Lung (tissue), 12 donors: ENCODE measurements around the gene RNH1. TPM values are rescaled to one million over a fixed set of nuclear protein-coding genes. Genes with fewer than 3 reads are reported as not detected.

Experiments
- ATAC-seq: fragments of 200-7000 bp; cut with Tn5 transposase; one replicate; pipeline ENCODE4 v1.9.1; 2020; ENCODE audit warnings: moderate number of reproducible peaks; ENCODE audit not compliant: insufficient read depth, low FRiP score
- DNase-seq, 3 donors: peaks; one replicate each; pipeline ENCODE4 v3.0.0-alpha.2; 2013 to 2017
- H3K27ac ChIP-seq, 2 donors: one replicate each; pipeline ENCODE4 v1.5.1; 2013; ENCODE audit warnings: mild to moderate bottlenecking in 2 of 2, moderate library complexity in 2 of 2, control low read depth in 1 of 2, inconsistent platforms in 1 of 2, low read depth in 1 of 2, low read length in 1 of 2
- H3K27me3 ChIP-seq, 3 donors: one replicate each; pipeline ENCODE4 v1.5.1; 2013; ENCODE audit warnings: low read length in 2 of 3; ENCODE audit not compliant: control insufficient read depth in 3 of 3, insufficient read depth in 3 of 3
- H3K36me3 ChIP-seq, 4 donors: one replicate each; pipeline ENCODE4 v1.5.1; 2013; ENCODE audit warnings: low read length in 4 of 4, mild to moderate bottlenecking in 1 of 4, moderate library complexity in 1 of 4; ENCODE audit not compliant: control insufficient read depth in 4 of 4, insufficient read depth in 4 of 4
- H3K4me1 ChIP-seq, 5 donors: one replicate each; pipeline ENCODE4 v1.5.1; 2013; ENCODE audit warnings: low read length in 5 of 5, mild to moderate bottlenecking in 2 of 5, moderate library complexity in 1 of 5; ENCODE audit not compliant: control insufficient read depth in 5 of 5, insufficient read depth in 5 of 5
- H3K4me3 ChIP-seq: one replicate; pipeline ENCODE4 v1.5.1; 2013; ENCODE audit warnings: mild to moderate bottlenecking, control low read depth, moderate library complexity
- H3K9ac ChIP-seq, 2 donors: one replicate each; pipeline ENCODE4 v1.5.1; 2013; ENCODE audit warnings: low read length in 2 of 2, control low read depth in 1 of 2; ENCODE audit not compliant: insufficient read depth in 1 of 2
- H3K9me3 ChIP-seq, 4 donors: one replicate each; pipeline ENCODE4 v1.5.1; 2013; ENCODE audit warnings: low read length in 3 of 4, mild to moderate bottlenecking in 1 of 4, moderate library complexity in 1 of 4; ENCODE audit not compliant: control insufficient read depth in 4 of 4, insufficient read depth in 3 of 4
- CTCF ChIP-seq: IDR thresholded peaks from 2 replicates; pipeline ENCODE4 v1.5.1; 2012; ENCODE audit warnings: mild to moderate bottlenecking; ENCODE audit errors: control extremely low read depth, extremely low read depth
- WGBS, 2 donors: extraction: QIAGEN DNeasy Blood & Tissue Kit; methylation state at CpG; one replicate each; pipeline ENCODE4 v1.1.7; 2013; 5-methylcytosine and 5-hydroxymethylcytosine counted together
- polyA plus RNA-seq, 2 donors: library from polyadenylated mRNA; stranded (reverse); fragments of 200-250 nt; gene quantifications; one replicate each; pipeline ENCODE4 v1.2.1, GENCODE V29; 2013
- total RNA-seq, 2 donors: library from RNA; depleted of rRNA in 1 of 2; stranded (reverse); fragments of >200 nt in 1 of 2; gene quantifications; one replicate each; pipeline ENCODE4 v1.2.1, GENCODE V29; 2014 to 2021
- donor health status: control.
- donor health status: control.
- donor health status: Bipolar disorder and iron deficiency.
- donor health status: healthy.
- donor health status: DM: yes; HTN: yes; CAD: no.

Gene RNH1
- total and polyA plus RNA-seq, 4 donors: 152 to 315 (median 233) TPM

- Histone ChIP-seq H3K9ac (no peak overlapping the region), H3K27me3 (peaks cover 0 to 11% (median 10%) of the 10 kb centered on the region in 3 donors), H3K4me1 (peaks cover 0 to 15% (median 6%) of the 10 kb centered on the region in 5 donors), H3K27ac (no peak overlapping the region), H3K4me3 (no peak overlapping the region), H3K36me3 (no peaks in the 10 kb centered on the region), H3K9me3 (peaks cover 0 to 2% (median 0%) of the 10 kb centered on the region in 4 donors)
- ATAC-seq (no peak), DNase-seq (peak in 1 of 3 donors; percentile 12)
- 95 to 100% methylated on average over 8 of the region's 8 CpGs for WGBS, 2 donors
- TF ChIP-seq CTCF: no peak
These were observed 33.0 kb upstream of the RNH1 start for GRCh38 chr11:539971-540481.

- peaks cover 0 to 2% (median 1%) of the 10 kb centered on the region in 4 donors for H3K36me3 ChIP-seq
- peaks cover 0 to 23% (median 6%) of the 10 kb centered on the region in 5 donors for H3K4me1 ChIP-seq
- DNase-seq (peak in 1 of 3 donors; percentile 10), ATAC-seq (no peak)
- no peak overlapping the region for H3K27ac ChIP-seq
- H3K4me3 ChIP-seq: no peak overlapping the region
- peaks cover 0 to 2% (median 0%) of the 10 kb centered on the region in 4 donors for H3K9me3 ChIP-seq
- peaks cover 0 to 11% (median 10%) of the 10 kb centered on the region in 3 donors for H3K27me3 ChIP-seq
- no peak for TF ChIP-seq CTCF
- WGBS, 2 donors: 92 to 94% methylated on average over 20 of the region's 20 CpGs
- no peak overlapping the region for H3K9ac ChIP-seq
These were observed 31.5 kb upstream of the RNH1 start for GRCh38 chr11:538431-539051.

GRCh38 chr11:537622-538430 lies 30.8 kb upstream of the RNH1 start:
- Histone ChIP-seq H3K36me3 (peaks cover 0 to 9% (median 3%) of the 10 kb centered on the region in 4 donors), H3K27ac (peak overlapping the region in 1 of 2 donors; percentile 82), H3K27me3 (peaks cover 0 to 11% (median 10%) of the 10 kb centered on the region in 3 donors), H3K4me1 (peaks cover 0 to 23% (median 6%) of the 10 kb centered on the region in 5 donors), H3K4me3 (no peak overlapping the region), H3K9ac (no peak overlapping the region), H3K9me3 (peaks cover 0 to 2% (median 0%) of the 10 kb centered on the region in 4 donors)
- 42 to 45% methylated on average over 19 of the region's 19 CpGs for WGBS, 2 donors
- TF ChIP-seq CTCF: no peak
- DNase-seq (no peak), ATAC-seq (no peak)
